Breast epithelium (tissue), 4 donors: ENCODE results near the gene NMD3. TPM values are rescaled to one million over a fixed set of nuclear protein-coding genes. Genes with fewer than 3 reads are reported as not detected.

Experiments used
- DNase-seq, 2 donors: peaks; one replicate each; pipeline ENCODE4 v3.0.0-alpha.2; 2019; ENCODE audit warnings: low spot score in 2 of 2
- H3K27ac ChIP-seq, 2 donors: fragments of 200-600 bp; sonication (generic) in 1 of 2; one replicate each; pipeline ENCODE4 v1.5.1; 2016 to 2019; ENCODE audit warnings: mild to moderate bottlenecking in 1 of 2
- H3K27me3 ChIP-seq, 2 donors: fragments of 200-600 bp; sonication (generic) in 1 of 2; one replicate each; pipeline versions ENCODE4 v1.5.1 to v1.6.0; 2017 to 2019; ENCODE audit warnings: control low read depth in 1 of 2, mild to moderate bottlenecking in 1 of 2
- H3K36me3 ChIP-seq: fragments of 200-600 bp; one replicate; pipeline ENCODE4 v1.5.1; 2019
- H3K4me1 ChIP-seq, 2 donors: fragments of 200-600 bp; sonication (generic); one replicate each; pipeline ENCODE4 v1.5.1; 2016 to 2019; ENCODE audit warnings: control low read depth in 1 of 2
- H3K4me3 ChIP-seq, 3 donors: fragments of 200-600 bp; sonication (generic); 1 replicate in 2 of 3; 2 replicates in 1 of 3; pipeline ENCODE4 v1.5.1; 2016 to 2019; ENCODE audit warnings: mild to moderate bottlenecking in 3 of 3, moderate library complexity in 2 of 3
- H3K9me3 ChIP-seq, 2 donors: fragments of 200-600 bp; sonication (generic) in 1 of 2; one replicate each; pipeline ENCODE4 v1.5.1; 2016 to 2019; ENCODE audit warnings: control low read depth in 1 of 2
- CTCF ChIP-seq, 3 donors: fragments of 450-650 bp; IDR thresholded peaks; one replicate each; pipeline ENCODE4 v1.5.1; 2016 to 2017; ENCODE audit warnings: antibody characterized with exemption in 3 of 3, mild to moderate bottlenecking in 3 of 3, moderate library complexity in 3 of 3
- POLR2A ChIP-seq: fragments of 450-650 bp; IDR thresholded peaks from one replicate; pipeline ENCODE4 v1.6.1; 2016; ENCODE audit warnings: antibody characterized with exemption, mild to moderate bottlenecking, moderate library complexity
- POLR2AphosphoS5 ChIP-seq, 3 donors: sonication (generic); formaldehyde crosslinking; IDR thresholded peaks; one replicate each; pipeline ENCODE4 v1.6.1; 2017; ENCODE audit warnings: antibody characterized with exemption in 3 of 3
- intact Hi-C: fragments of 100-400 bp; cut with DNase I; formaldehyde crosslinking; loops from one replicate; pipeline ENCODE4 v1.15.1; 2023; ENCODE audit warnings: low total_unique reads
- total RNA-seq, 3 donors: library from RNA; depleted of rRNA; stranded (reverse); fragments of >200 nt; gene quantifications; one replicate each; pipeline ENCODE4 v1.1.0, GENCODE V29; 2016

NMD3 gene
- total RNA-seq, 3 donors from 2014 or later, result 53.3 to 69.7 (median 56.0) TPM

GRCh38 chr3:161212171-161212771 lies 8.8 kb upstream of the NMD3 start:
- TF ChIP-seq POLR2A (no peak), CTCF (IDR thresholded peaks at IDR 0.05) (no peak), POLR2AphosphoS5 (IDR thresholded peaks at IDR 0.05) (no peak)
- H3K36me3 ChIP-seq, result no peaks in the 10 kb centered on the region
- H3K27ac ChIP-seq, result no peak overlapping the region
- H3K9me3 ChIP-seq, result no peaks in the 10 kb centered on the region
- no peak overlapping the region for H3K4me3 ChIP-seq
- intact Hi-C loops, result no loop called here
- H3K4me1 ChIP-seq, result no peaks in the 10 kb centered on the region
- no peak for DNase-seq
- no peaks in the 10 kb centered on the region for H3K27me3 ChIP-seq

- intact Hi-C loops, result no loop called here
- TF ChIP-seq POLR2A (no peak), CTCF (IDR thresholded peaks at IDR 0.05) (no peak), POLR2AphosphoS5 (IDR thresholded peaks at IDR 0.05) (no peak)
- H3K27ac ChIP-seq, result no peak overlapping the region
- H3K4me1 ChIP-seq, result no peaks in the 10 kb centered on the region
- H3K27me3 ChIP-seq, result no peaks in the 10 kb centered on the region
- H3K9me3 ChIP-seq, result no peaks in the 10 kb centered on the region
- H3K4me3 ChIP-seq, result no peak overlapping the region
- DNase-seq, result no peak
- no peaks in the 10 kb centered on the region for H3K36me3 ChIP-seq
These were observed 8.2 kb upstream of the NMD3 start for GRCh38 chr3:161212906-161213305.

GRCh38 chr3:161213644-161214043 lies 7.5 kb upstream of the NMD3 start:
- no peak overlapping the region for H3K4me3 ChIP-seq
- no peaks in the 10 kb centered on the region for H3K9me3 ChIP-seq
- no peaks in the 10 kb centered on the region for H3K36me3 ChIP-seq
- no peak overlapping the region for H3K27ac ChIP-seq
- no peaks in the 10 kb centered on the region for H3K4me1 ChIP-seq
- intact Hi-C loops, result no loop called here
- no peaks in the 10 kb centered on the region for H3K27me3 ChIP-seq
- TF ChIP-seq CTCF (IDR thresholded peaks at IDR 0.05), result no peak
- TF ChIP-seq POLR2AphosphoS5 (IDR thresholded peaks at IDR 0.05), result no peak
- no peak for TF ChIP-seq POLR2A
- DNase-seq, result no peak

- no peaks in the 10 kb centered on the region for H3K27me3 ChIP-seq
- H3K27ac ChIP-seq, result no peak overlapping the region
- no peak for TF ChIP-seq POLR2AphosphoS5 (IDR thresholded peaks at IDR 0.05)
- intact Hi-C loops, result no loop called here
- H3K4me1 ChIP-seq, result no peaks in the 10 kb centered on the region
- no peaks in the 10 kb centered on the region for H3K36me3 ChIP-seq
- DNase-seq, result no peak
- H3K4me3 ChIP-seq, result no peak overlapping the region
- H3K9me3 ChIP-seq, result no peaks in the 10 kb centered on the region
These were observed 5.9 kb upstream of the NMD3 start for GRCh38 chr3:161215185-161215584.

GRCh38 chr3:161217496-161217895 lies 3.6 kb upstream of the NMD3 start:
- Histone ChIP-seq H3K9me3 (no peaks in the 10 kb centered on the region), H3K4me1 (no peaks in the 10 kb centered on the region), H3K27me3 (no peaks in the 10 kb centered on the region), H3K27ac (no peak overlapping the region), H3K36me3 (no peaks in the 10 kb centered on the region), H3K4me3 (no peak overlapping the region)
- no peak for DNase-seq
- TF ChIP-seq POLR2A (no peak), POLR2AphosphoS5 (IDR thresholded peaks at IDR 0.05) (no peak), CTCF (IDR thresholded peaks at IDR 0.05) (no peak)
- intact Hi-C loops, result no loop called here

GRCh38 chr3:161219495-161219894 lies 1.6 kb upstream of the NMD3 start:
- TF ChIP-seq POLR2AphosphoS5 (IDR thresholded peaks at IDR 0.05) (no peak), CTCF (IDR thresholded peaks at IDR 0.05) (no peak), POLR2A (no peak)
- Histone ChIP-seq H3K9me3 (no peaks in the 10 kb centered on the region), H3K4me1 (peaks cover 0 to 5% of the 10 kb centered on the region in 2 donors), H3K27me3 (no peaks in the 10 kb centered on the region), H3K36me3 (no peaks in the 10 kb centered on the region), H3K4me3 (no peak overlapping the region), H3K27ac (no peak overlapping the region)
- intact Hi-C loops, result no loop called here
- no peak for DNase-seq
